Thymus (tissue), 14 donors: Measurements from ENCODE around the gene TCF21. TPM values are rescaled to one million over a fixed set of nuclear protein-coding genes. Genes with fewer than 3 reads are reported as not detected.

Source experiments
- DNase-seq, 9 donors: peaks; one replicate each; pipeline ENCODE4 v3.0.0-alpha.2; 2013; ENCODE audit warnings: low spot score in 9 of 9, low read depth in 6 of 9, missing footprints in 1 of 9
- H3K27ac ChIP-seq, 2 donors: one replicate each; pipeline ENCODE4 v1.5.1; 2013; ENCODE audit warnings: control low read depth in 1 of 2, low read depth in 1 of 2, low read length in 1 of 2, mild to moderate bottlenecking in 1 of 2, moderate library complexity in 1 of 2
- H3K27me3 ChIP-seq, 2 donors: one replicate each; pipeline ENCODE4 v1.5.1; 2013; ENCODE audit warnings: low read length in 1 of 2; ENCODE audit not compliant: control insufficient read depth in 2 of 2, insufficient read depth in 1 of 2
- H3K36me3 ChIP-seq, 2 donors: one replicate each; pipeline ENCODE4 v1.5.1; 2013; ENCODE audit warnings: low read length in 1 of 2, mild to moderate bottlenecking in 1 of 2, moderate library complexity in 1 of 2; ENCODE audit not compliant: control insufficient read depth in 2 of 2, insufficient read depth in 2 of 2
- H3K4me1 ChIP-seq, 2 donors: one replicate each; pipeline ENCODE4 v1.5.1; 2013; ENCODE audit warnings: low read length in 2 of 2; ENCODE audit not compliant: control insufficient read depth in 2 of 2, insufficient read depth in 2 of 2
- H3K4me3 ChIP-seq, 2 donors: one replicate each; pipeline ENCODE4 v1.5.1; 2013; ENCODE audit warnings: low read length in 2 of 2, control low read depth in 1 of 2, mild to moderate bottlenecking in 1 of 2
- H3K9me3 ChIP-seq, 2 donors: one replicate each; pipeline ENCODE4 v1.5.1; 2013; ENCODE audit warnings: low read length in 1 of 2, mild to moderate bottlenecking in 1 of 2; ENCODE audit not compliant: control insufficient read depth in 2 of 2, insufficient read depth in 1 of 2
- WGBS: extraction: QIAGEN DNeasy Blood & Tissue Kit; methylation state at CpG from one replicate; pipeline ENCODE4 v1.1.7; 2013; 5-methylcytosine and 5-hydroxymethylcytosine counted together
- long read RNA-seq, 10 donors: transcript quantifications; one replicate each; lab custom pipeline, GENCODE V29; 2026
- polyA plus RNA-seq: library from polyadenylated mRNA; stranded (reverse); fragments of 200-250 nt; gene quantifications from one replicate; pipeline ENCODE4 v1.2.3, GENCODE V29; 2013
- total RNA-seq: library from RNA; stranded (reverse); fragments of 120-200 nt; gene quantifications from one replicate; pipeline ENCODE4 v1.2.4, GENCODE V29; 2013
- donor health status: healthy.

Gene TCF21
- total RNA-seq (0.05 TPM), polyA plus RNA-seq (0.14 TPM)
- long read RNA-seq, donor 1 = 0 reads
- long read RNA-seq, donor 2 = 0 reads
- long read RNA-seq, donor 3, full-length matches to known transcripts = 3 of 3 reads
- long read RNA-seq, donor 3, partial matches to known transcripts = 0 of 3 reads
- long read RNA-seq, donor 3, other reads (novel, unspliced or antisense) = 0 of 3 reads
- long read RNA-seq, donor 4, full-length matches to known transcripts = 1 of 1 reads
- long read RNA-seq, donor 4, partial matches to known transcripts = 0 of 1 reads
- long read RNA-seq, donor 4, other reads (novel, unspliced or antisense) = 0 of 1 reads
- long read RNA-seq, donor 5, full-length matches to known transcripts = 17 of 17 reads
- long read RNA-seq, donor 5, partial matches to known transcripts = 0 of 17 reads
- long read RNA-seq, donor 5, other reads (novel, unspliced or antisense) = 0 of 17 reads
- long read RNA-seq, donor 6 = 0 reads
- long read RNA-seq, donor 7 = 0 reads
- long read RNA-seq, donor 8, full-length matches to known transcripts = 1 of 1 reads
- long read RNA-seq, donor 8, partial matches to known transcripts = 0 of 1 reads
- long read RNA-seq, donor 8, other reads (novel, unspliced or antisense) = 0 of 1 reads
- long read RNA-seq, donor 9 = 0 reads
- long read RNA-seq, donor 10 = 0 reads

GRCh38 chr6:133888929-133889556, at the start of gene TCF21:
TSS of gene TCF21 (plus strand) at chr6:133889113. CDS start at chr6:133889398, 285 bp downstream.
- H3K27ac ChIP-seq = no peak within 1 kb of the TSS
- peaks cover 51 to 86% of the 10 kb centered on the region in 2 donors for H3K27me3 ChIP-seq
- no peak within 1 kb of the TSS for H3K4me3 ChIP-seq
- 14% methylated on average over 22 of the region's 22 CpGs for WGBS
- peaks cover 0 to 1% of the 10 kb centered on the region in 2 donors for H3K9me3 ChIP-seq
- H3K36me3 ChIP-seq = no peaks in the 10 kb centered on the region
- H3K4me1 ChIP-seq = no peaks in the 10 kb centered on the region
- DNase-seq = no peak

DNA sequence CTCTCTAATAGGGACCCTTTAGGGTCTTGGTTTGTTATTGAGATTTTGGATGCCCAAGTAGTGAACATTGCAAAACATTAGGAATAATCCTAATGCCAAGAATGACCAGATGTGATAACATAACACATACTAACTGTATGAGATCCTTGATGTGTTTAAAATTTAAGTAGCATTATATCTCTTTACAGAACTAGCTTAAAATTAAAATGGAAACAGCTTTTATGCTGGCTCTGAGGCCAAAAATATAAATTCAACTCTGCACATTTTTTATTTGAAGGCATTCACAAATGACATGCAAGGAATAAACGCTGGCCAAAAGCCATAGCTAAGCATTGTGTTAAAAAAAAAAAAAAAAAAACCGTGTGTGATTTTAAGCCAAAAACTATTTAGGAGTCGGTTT, 47.7 kb upstream of the TCF21 start:
- Histone ChIP-seq H3K9me3 (no peaks in the 10 kb centered on the region), H3K36me3 (no peaks in the 10 kb centered on the region), H3K27ac (no peak overlapping the region), H3K27me3 (peaks cover 2 to 8% of the 10 kb centered on the region in 2 donors), H3K4me3 (no peak overlapping the region), H3K4me1 (peaks cover 5 to 6% of the 10 kb centered on the region in 2 donors)
- no peak for DNase-seq
- 82% methylated on average over 3 of the region's 3 CpGs for WGBS

DNA sequence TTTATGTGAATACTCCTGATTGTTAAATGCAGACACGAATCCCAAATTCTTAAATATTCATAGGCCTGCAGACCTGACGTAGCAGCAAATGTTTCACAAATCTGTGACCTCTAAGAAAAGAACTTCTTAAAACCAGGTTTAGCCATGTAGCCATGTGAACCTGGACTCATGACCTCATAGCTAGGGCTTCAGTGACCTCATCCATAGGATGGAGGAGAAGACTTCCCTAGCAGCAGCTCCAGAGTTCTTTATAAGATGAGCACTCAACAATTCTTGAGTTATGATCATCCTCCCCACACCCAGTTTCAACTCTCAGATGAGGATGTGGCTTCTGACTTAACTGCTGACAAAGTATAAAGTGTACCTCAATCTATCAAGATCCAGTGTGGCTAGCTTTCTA, 45.8 kb upstream of the TCF21 start:
- WGBS = 96% methylated on average over 2 of the region's 2 CpGs

GRCh38 chr6:133844709-133845108, 44.2 kb upstream of the TCF21 start:
- Histone ChIP-seq H3K36me3 (no peaks in the 10 kb centered on the region), H3K27ac (no peak overlapping the region), H3K27me3 (no peaks in the 10 kb centered on the region), H3K4me3 (no peak overlapping the region), H3K9me3 (no peaks in the 10 kb centered on the region), H3K4me1 (no peaks in the 10 kb centered on the region)
- no peak for DNase-seq
- 94% methylated on average over 1 of the region's 1 CpG for WGBS

More for the DNA sequence above, 45.8 kb upstream of the TCF21 start:
- DNase-seq = no peak
- H3K27me3 ChIP-seq = peaks cover 0 to 2% of the 10 kb centered on the region in 2 donors
- H3K4me3 ChIP-seq = no peak overlapping the region
- H3K4me1 ChIP-seq = peaks cover under 1% of the 10 kb centered on the region in 2 donors
- no peaks in the 10 kb centered on the region for H3K36me3 ChIP-seq
- no peak overlapping the region for H3K27ac ChIP-seq
- no peaks in the 10 kb centered on the region for H3K9me3 ChIP-seq

DNA sequence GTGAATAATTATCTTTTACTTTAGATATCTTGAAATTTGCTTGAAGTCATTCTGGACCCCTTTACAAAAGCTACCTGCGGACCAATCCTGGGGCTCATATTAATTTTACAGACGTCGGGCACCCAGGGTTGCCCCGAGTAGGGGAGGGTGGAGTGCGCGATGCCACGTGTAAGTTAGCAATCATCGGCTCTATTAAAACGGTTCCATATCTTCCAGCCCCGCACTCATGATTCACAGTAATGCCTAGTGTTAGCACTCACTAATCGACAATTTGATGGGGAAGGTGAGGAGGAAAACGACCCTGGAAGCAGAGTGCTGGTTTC, 34.9 kb upstream of the TCF21 start:
- H3K36me3 ChIP-seq = no peaks in the 10 kb centered on the region
- peaks cover 0 to 6% of the 10 kb centered on the region in 2 donors for H3K9me3 ChIP-seq
- DNase-seq = no peak
- H3K27ac ChIP-seq = no peak overlapping the region
- peaks cover 20 to 47% of the 10 kb centered on the region in 2 donors for H3K27me3 ChIP-seq
- H3K4me3 ChIP-seq = no peak overlapping the region
- 14% methylated on average over 12 of the region's 12 CpGs for WGBS
- H3K4me1 ChIP-seq = no peaks in the 10 kb centered on the region

- Histone ChIP-seq H3K27me3 (peaks cover 20 to 47% of the 10 kb centered on the region in 2 donors), H3K27ac (no peak overlapping the region), H3K9me3 (peaks cover 0 to 6% of the 10 kb centered on the region in 2 donors), H3K4me3 (no peak overlapping the region), H3K4me1 (no peaks in the 10 kb centered on the region), H3K36me3 (no peaks in the 10 kb centered on the region)
- WGBS = 7% methylated on average over 40 of the region's 40 CpGs
- DNase-seq = no peak
Observed at GRCh38 chr6:133854364-133855275, 34.3 kb upstream of the TCF21 start.

GRCh38 chr6:133855276-133855990, 33.5 kb upstream of the TCF21 start:
- DNase-seq = no peak
- peaks cover 20 to 47% of the 10 kb centered on the region in 2 donors for H3K27me3 ChIP-seq
- H3K36me3 ChIP-seq = no peaks in the 10 kb centered on the region
- H3K27ac ChIP-seq = no peak overlapping the region
- no peaks in the 10 kb centered on the region for H3K4me1 ChIP-seq
- 14% methylated on average over 16 of the region's 16 CpGs for WGBS
- H3K9me3 ChIP-seq = peaks cover 0 to 6% of the 10 kb centered on the region in 2 donors
- no peak overlapping the region for H3K4me3 ChIP-seq

- 6% methylated on average over 3 of the region's 3 CpGs for WGBS
- H3K27me3 ChIP-seq = peaks cover 20 to 47% of the 10 kb centered on the region in 2 donors
Observed at GRCh38 chr6:133855991-133856370, 32.9 kb upstream of the TCF21 start.

More at GRCh38 chr6:133855991-133856370, 32.9 kb upstream of the TCF21 start:
- DNase-seq = no peak
- peaks cover 0 to 6% of the 10 kb centered on the region in 2 donors for H3K9me3 ChIP-seq
- no peaks in the 10 kb centered on the region for H3K36me3 ChIP-seq
- no peak overlapping the region for H3K4me3 ChIP-seq
- H3K27ac ChIP-seq = no peak overlapping the region
- H3K4me1 ChIP-seq = no peaks in the 10 kb centered on the region
